22Rv1 (cell line): ENCODE data around the gene VTI1A.

Experiments used
- CTCF ChIP-seq: fragments of 450-650 bp; IDR thresholded peaks from 2 replicates; pipeline ENCODE4 v1.5.1; 2017; ENCODE audit warnings: mild to moderate bottlenecking
- ZFX ChIP-seq: fragments of 450-650 bp; IDR thresholded peaks from 2 replicates; pipeline ENCODE4 v1.6.1; 2017; ENCODE audit warnings: antibody characterized with exemption, borderline replicate concordance

GRCh38 chr10:112839928-112840654 lies 393.1 kb downstream of the VTI1A start:
- TF ChIP-seq CTCF (no peak), ZFX (no peak)
